Stomach (tissue), 9 donors: ENCODE data around the gene ANKRD23. TPM values are rescaled to one million over a fixed set of nuclear protein-coding genes. Genes with fewer than 3 reads are reported as not detected.

Source experiments
- DNase-seq, 2 donors: peaks; one replicate each; pipeline versions ENCODE4 v3.0.0 to v3.0.0-alpha.2; 2013 to 2019
- H3K27ac ChIP-seq, 5 donors: fragments of 200-600 bp in 4 of 5; sonication (generic) in 4 of 5; one replicate each; pipeline ENCODE4 v1.5.1; 2013 to 2019; ENCODE audit warnings: mild to moderate bottlenecking in 1 of 5, moderate library complexity in 1 of 5
- H3K27me3 ChIP-seq, 3 donors: fragments of 200-600 bp; sonication (generic); one replicate each; pipeline ENCODE4 v1.5.1; 2017 to 2019; ENCODE audit warnings: mixed run types in 1 of 3
- H3K36me3 ChIP-seq, 4 donors: fragments of 200-600 bp; sonication (generic); 1 replicate in 3 of 4; 2 replicates in 1 of 4; pipeline ENCODE4 v1.5.1; 2016 to 2019
- H3K4me1 ChIP-seq, 4 donors: fragments of 200-600 bp; sonication (generic); one replicate each; pipeline ENCODE4 v1.5.1; 2016 to 2019
- H3K4me3 ChIP-seq, 4 donors: fragments of 200-600 bp; sonication (generic) in 3 of 4; one replicate each; pipeline ENCODE4 v1.5.1; 2016 to 2019; ENCODE audit warnings: mild to moderate bottlenecking in 1 of 4
- H3K9me3 ChIP-seq, 4 donors: fragments of 200-600 bp; sonication (generic); one replicate each; pipeline ENCODE4 v1.5.1; 2016 to 2019
- CTCF ChIP-seq, 7 experiments: fragments of 450-650 bp in 4 of 7; fragments of 200-600 bp in 3 of 7; sonication (generic) in 3 of 7; IDR thresholded peaks; one replicate each; pipeline ENCODE4 v1.5.1; 2016 to 2019; ENCODE audit warnings: antibody characterized with exemption in 7 of 7, control low read depth in 2 of 7, mild to moderate bottlenecking in 1 of 7
- EP300 ChIP-seq: sonication (generic); formaldehyde crosslinking; IDR thresholded peaks from one replicate; pipeline ENCODE4 v1.6.1; 2017; ENCODE audit warnings: antibody characterized with exemption
- POLR2A ChIP-seq, 4 donors: fragments of 450-650 bp; IDR thresholded peaks; one replicate each; pipeline ENCODE4 v1.6.1; 2016; ENCODE audit warnings: antibody characterized with exemption in 4 of 4, control low read depth in 2 of 4, mild to moderate bottlenecking in 1 of 4, moderate library complexity in 1 of 4
- POLR2AphosphoS5 ChIP-seq, 3 donors: sonication (generic); formaldehyde crosslinking; IDR thresholded peaks; one replicate each; pipeline ENCODE4 v1.6.1; 2016; ENCODE audit warnings: antibody characterized with exemption in 3 of 3
- WGBS, 5 donors: extraction: QIAGEN DNeasy Blood & Tissue Kit in 3 of 5; methylation state at CpG; one replicate each; pipeline versions ENCODE4 v1.1.5 to v1.1.7; 2013 to 2018; 5-methylcytosine and 5-hydroxymethylcytosine counted together
- intact Hi-C: fragments of 100-400 bp; cut with DNase I; formaldehyde crosslinking; loops from one replicate; pipeline ENCODE4 v1.15.1; 2023; ENCODE audit warnings: low total_unique reads
- polyA plus RNA-seq, 3 donors: library from polyadenylated mRNA; stranded (reverse); fragments of 200-250 nt; gene quantifications; one replicate each; pipeline ENCODE4 v1.2.3, GENCODE V29; 2013
- total RNA-seq, 5 donors: library from RNA; depleted of rRNA; stranded (reverse); fragments of >200 nt; gene quantifications; one replicate each; pipeline versions ENCODE4 v1.1.0 to v1.2.3, GENCODE V29; 2014 to 2016
- donor health status: healthy with polysubstance abuse.
- donor health status: Bipolar disorder and iron deficiency.
- donor health status: healthy.

The ANKRD23 gene
- total and polyA plus RNA-seq, 8 donors, result 1.00 to 3.6 (median 2.3) TPM; not detected in 1

DNA sequence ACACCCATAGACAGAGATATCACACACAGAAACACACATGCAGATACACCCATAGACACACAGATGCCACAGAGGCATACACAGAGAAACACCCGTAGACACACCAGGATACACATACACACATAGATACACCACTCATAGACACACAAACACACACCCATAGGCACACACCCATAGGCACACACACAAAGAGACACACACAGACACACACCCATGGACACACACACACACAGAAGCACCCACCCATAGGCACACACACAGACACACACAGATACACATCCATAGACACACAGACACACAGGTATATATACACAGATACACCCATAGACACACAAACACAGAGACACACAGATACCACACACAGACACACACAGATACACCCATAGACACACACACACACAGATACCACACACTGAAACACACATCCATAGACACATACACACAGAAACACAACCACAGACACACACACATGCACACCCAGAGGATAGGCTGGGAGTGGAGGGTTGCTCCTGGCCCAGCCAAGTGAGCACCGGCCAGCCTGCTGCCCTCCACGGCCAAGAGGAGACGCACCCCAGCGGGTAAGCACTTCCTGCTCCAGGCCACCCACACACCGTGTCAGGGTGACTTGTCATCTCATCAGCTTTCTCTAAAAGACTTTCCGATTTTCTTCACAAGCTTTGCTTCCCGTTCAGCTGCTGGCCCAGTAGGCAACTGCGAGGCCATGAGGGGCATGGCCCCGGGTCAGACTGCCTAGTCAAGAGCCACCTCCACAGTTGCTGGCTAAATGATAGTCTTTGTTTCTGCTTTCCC, 41.8 kb downstream of the ANKRD23 start:
- H3K36me3 ChIP-seq, result peaks cover 10 to 58% (median 51%) of the 10 kb centered on the region in 4 donors
- no peak for DNase-seq

GRCh38 chr2:96801005-96801785, 42.6 kb downstream of the ANKRD23 start:
- H3K27me3 ChIP-seq, result no peaks in the 10 kb centered on the region
- 39 to 48% (median 40%) methylated on average over 10 to 15 of the region's 15 CpGs for WGBS, 5 donors
- peaks cover 10 to 60% (median 53%) of the 10 kb centered on the region in 4 donors for H3K36me3 ChIP-seq
- DNase-seq, result peak; percentile 84 to 90
- peaks cover 0 to 9% (median 8%) of the 10 kb centered on the region in 4 donors for H3K4me1 ChIP-seq
- intact Hi-C loops, result no loop called here
- TF ChIP-seq EP300, result no peak
- peak in 5 of 7 experiments; percentile 86 to 95 (median 87) for TF ChIP-seq CTCF (IDR thresholded peaks at IDR 0.05)
- peak in 1 of 3 donors; percentile 81 for TF ChIP-seq POLR2AphosphoS5 (IDR thresholded peaks at IDR 0.05)
- TF ChIP-seq POLR2A (IDR thresholded peaks at IDR 0.05), result no peak
- no peak overlapping the region for H3K4me3 ChIP-seq
- H3K27ac ChIP-seq, result peak overlapping the region in 1 of 5 donors; percentile 5
- no peaks in the 10 kb centered on the region for H3K9me3 ChIP-seq

More for the DNA sequence above, 41.8 kb downstream of the ANKRD23 start:
- intact Hi-C loops, result no loop called here
- H3K9me3 ChIP-seq, result no peaks in the 10 kb centered on the region
- no peak overlapping the region for H3K4me3 ChIP-seq
- WGBS, 5 donors, result 83 to 89% (median 88%) methylated on average over 8 to 10 of the region's 10 CpGs
- no peaks in the 10 kb centered on the region for H3K27me3 ChIP-seq
- peaks cover 0 to 9% (median 8%) of the 10 kb centered on the region in 4 donors for H3K4me1 ChIP-seq
- TF ChIP-seq CTCF (IDR thresholded peaks at IDR 0.05), result no peak
- TF ChIP-seq POLR2AphosphoS5 (IDR thresholded peaks at IDR 0.05), result no peak
- no peak for TF ChIP-seq POLR2A (IDR thresholded peaks at IDR 0.05)
- no peak for TF ChIP-seq EP300
- no peak overlapping the region for H3K27ac ChIP-seq

DNA sequence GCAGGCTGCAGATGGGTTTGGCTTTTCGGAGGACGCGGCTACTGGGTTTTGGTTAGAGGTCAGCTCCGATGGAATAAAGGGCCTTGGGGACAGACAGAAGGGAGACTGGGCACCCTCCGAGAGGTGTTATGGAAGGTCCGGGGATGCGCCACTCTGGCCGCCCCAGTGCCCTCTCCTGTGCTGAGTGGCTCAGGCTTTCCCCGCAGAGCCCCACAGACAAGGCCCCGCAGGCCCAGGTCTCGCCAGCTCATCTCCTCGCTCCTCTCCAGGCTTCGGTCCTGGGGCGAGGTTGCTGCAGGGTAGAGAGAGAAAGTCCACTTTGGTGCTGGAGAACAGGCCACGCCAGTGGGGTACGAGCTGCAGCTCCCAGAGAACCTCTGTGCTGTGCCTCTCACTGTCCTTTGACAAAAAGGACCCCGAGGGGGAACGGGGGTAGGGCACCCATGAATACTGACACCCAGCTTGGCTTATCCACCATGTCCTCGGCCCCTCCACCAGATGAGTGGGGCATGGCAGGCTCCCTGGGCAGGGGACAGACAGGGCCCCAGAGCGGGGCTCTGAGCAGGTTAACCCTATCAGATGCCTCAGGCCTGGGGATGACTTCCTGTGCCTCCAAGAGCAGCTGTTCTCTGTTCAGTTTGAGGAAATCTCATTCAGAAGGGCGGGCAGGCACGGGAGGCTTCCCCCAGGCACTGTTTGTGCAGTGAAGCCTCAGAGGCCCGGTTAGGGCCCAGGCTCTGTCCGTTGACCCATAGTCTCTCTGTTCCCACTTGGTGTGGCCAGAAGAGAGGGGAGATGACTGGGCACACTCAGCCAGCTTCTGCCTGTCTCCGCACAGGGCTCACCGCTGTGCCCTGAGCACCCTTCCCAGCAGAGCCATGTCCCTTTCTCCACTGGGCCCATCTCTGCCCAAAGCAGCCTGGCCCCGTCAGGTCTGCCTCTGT, 43.5 kb downstream of the ANKRD23 start:
- H3K36me3 ChIP-seq, result peaks cover 10 to 60% (median 53%) of the 10 kb centered on the region in 4 donors
- intact Hi-C loops, result no loop called here
- DNase-seq, result no peak
- TF ChIP-seq POLR2AphosphoS5 (IDR thresholded peaks at IDR 0.05) (no peak), CTCF (IDR thresholded peaks at IDR 0.05) (no peak), POLR2A (IDR thresholded peaks at IDR 0.05) (no peak), EP300 (no peak)
- peak overlapping the region in 1 of 5 donors; percentile 5 for H3K27ac ChIP-seq
- 84 to 94% (median 88%) methylated on average over 23 to 27 of the region's 27 CpGs for WGBS, 5 donors
- no peaks in the 10 kb centered on the region for H3K9me3 ChIP-seq
- H3K4me1 ChIP-seq, result peaks cover 0 to 9% (median 8%) of the 10 kb centered on the region in 4 donors
- H3K4me3 ChIP-seq, result no peak overlapping the region
- no peaks in the 10 kb centered on the region for H3K27me3 ChIP-seq
